SJCRH30 (cell line): ENCODE results near the gene SLC25A39. TPM values are rescaled to one million over a fixed set of nuclear protein-coding genes. Genes with fewer than 3 reads are reported as not detected.
"Not testable (repeated sequence)": the region's sequence is repeated elsewhere in the genome, so short reads cannot be mapped to it uniquely, and the experiment has no call there.

Source experiments
- DNase-seq, 2 experiments: peaks; one replicate each; pipeline ENCODE4 v3.0.0-alpha.2; 2015 to 2020
- H3K27ac ChIP-seq: fragments of 250-450 bp; sonication (Bioruptor Pico); 2 replicates; pipeline ENCODE4 v1.5.1; 2020; ENCODE audit warnings: mild to moderate bottlenecking, moderate library complexity
- H3K27me3 ChIP-seq: fragments of 250-450 bp; sonication (Bioruptor Pico); 2 replicates; pipeline ENCODE4 v1.5.1; 2020; ENCODE audit warnings: mild to moderate bottlenecking, moderate library complexity
- H3K36me3 ChIP-seq: fragments of 250-450 bp; sonication (Bioruptor Pico); 2 replicates; pipeline ENCODE4 v1.5.1; 2020; ENCODE audit warnings: mild to moderate bottlenecking, moderate library complexity
- H3K4me1 ChIP-seq: fragments of 250-450 bp; sonication (Bioruptor Pico); 2 replicates; pipeline ENCODE4 v1.5.1; 2020; ENCODE audit warnings: mild to moderate bottlenecking, moderate library complexity
- H3K4me3 ChIP-seq: fragments of 250-450 bp; sonication (Bioruptor Pico); 2 replicates; pipeline ENCODE4 v1.5.1; 2020; ENCODE audit warnings: mild to moderate bottlenecking, moderate library complexity
- H3K9me3 ChIP-seq: fragments of 250-450 bp; sonication (Bioruptor Pico); replicated peaks from 2 replicates; pipeline ENCODE4 v1.5.1; 2020; ENCODE audit warnings: mild to moderate bottlenecking, moderate library complexity
- total RNA-seq: library from RNA; depleted of rRNA; stranded (reverse); fragments of >200 nt; shearing (Covaris generic); gene quantifications from 2 replicates; pipeline ENCODE4 v1.2.3, GENCODE V29; 2014

Gene SLC25A39
- total RNA-seq, 1 experiment from 2014 or later: 87.2 TPM

DNA sequence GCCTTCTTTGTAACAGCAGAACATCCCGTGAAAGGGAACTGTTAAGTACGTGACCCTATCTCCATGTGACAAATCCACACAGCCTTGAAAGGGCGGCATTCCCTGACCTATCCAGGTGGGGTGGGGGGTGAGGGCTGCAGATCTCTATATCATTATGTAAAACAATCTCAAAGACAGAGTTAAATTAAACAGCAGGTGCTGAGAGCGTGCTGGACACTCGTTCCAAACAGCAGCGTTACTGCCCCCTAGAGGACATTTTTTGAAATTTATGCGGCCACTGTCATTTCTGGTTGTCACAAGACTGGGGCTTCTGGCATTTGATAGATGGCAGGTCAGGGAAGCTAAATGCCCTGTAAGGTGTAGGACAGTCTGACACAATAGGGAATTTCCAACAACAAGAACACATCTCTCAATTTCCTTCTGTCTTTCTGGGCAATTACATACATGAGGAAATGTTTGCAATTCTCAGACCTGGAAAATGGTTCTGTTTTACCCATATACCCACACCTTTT, 6.7 kb upstream of the SLC25A39 start:
- Histone ChIP-seq H3K27ac (no peak overlapping the region), H3K36me3 (no peaks in the 10 kb centered on the region), H3K4me1 (no peaks in the 10 kb centered on the region), H3K27me3 (peaks cover 19% of the 10 kb centered on the region), H3K4me3 (no peak overlapping the region), H3K9me3 (no peaks in the 10 kb centered on the region)
- peak; percentile 73 to 91 for DNase-seq

DNA sequence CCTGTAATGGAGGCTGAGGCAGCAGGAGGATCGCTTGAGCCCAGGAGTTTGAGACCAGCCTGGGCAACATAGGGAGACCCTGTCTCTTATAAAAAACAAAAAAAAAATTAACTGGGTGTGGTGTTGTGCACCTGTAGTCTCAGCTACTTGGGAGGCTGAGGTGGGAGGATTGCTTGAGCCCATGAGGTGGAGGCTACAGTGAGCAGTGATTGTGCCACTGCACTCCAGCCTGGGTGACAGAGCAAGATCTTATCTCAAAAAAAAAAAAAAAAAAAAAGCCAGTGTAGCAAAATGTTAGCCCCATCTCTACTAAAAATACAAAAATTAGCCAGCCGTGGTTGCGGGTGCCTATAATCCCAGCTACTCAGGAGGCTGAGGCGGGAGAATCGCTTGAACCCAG, 5.6 kb upstream of the SLC25A39 start:
- DNase-seq: not testable (repeated sequence)

DNA sequence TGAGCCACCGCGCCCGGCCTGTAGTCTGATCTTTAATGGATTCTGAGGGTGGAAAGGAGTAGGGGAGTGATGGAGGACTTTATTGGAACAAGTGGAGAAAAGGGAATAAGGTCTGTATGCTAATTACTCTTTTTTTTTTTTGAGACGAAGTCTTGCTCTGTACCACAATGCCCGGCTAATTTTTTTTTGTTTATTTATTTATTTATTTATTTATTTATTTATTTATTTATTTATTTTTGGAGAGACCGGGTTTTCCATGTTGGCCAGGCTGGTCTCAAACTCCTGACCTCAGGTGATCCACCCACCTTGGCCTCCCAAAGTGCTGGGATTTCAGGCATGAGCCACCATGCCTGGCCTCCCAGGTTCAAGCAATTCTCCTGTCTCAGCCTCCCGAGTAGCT, 4.9 kb upstream of the SLC25A39 start:
- H3K27me3 ChIP-seq, H3K9me3 ChIP-seq, H3K4me3 ChIP-seq, H3K4me1 ChIP-seq, H3K36me3 ChIP-seq, DNase-seq, H3K27ac ChIP-seq: not testable (repeated sequence)

More for the DNA sequence above, 5.6 kb upstream of the SLC25A39 start:
- not testable (repeated sequence) for H3K27ac ChIP-seq, H3K27me3 ChIP-seq, H3K36me3 ChIP-seq, H3K9me3 ChIP-seq, H3K4me3 ChIP-seq, H3K4me1 ChIP-seq

DNA sequence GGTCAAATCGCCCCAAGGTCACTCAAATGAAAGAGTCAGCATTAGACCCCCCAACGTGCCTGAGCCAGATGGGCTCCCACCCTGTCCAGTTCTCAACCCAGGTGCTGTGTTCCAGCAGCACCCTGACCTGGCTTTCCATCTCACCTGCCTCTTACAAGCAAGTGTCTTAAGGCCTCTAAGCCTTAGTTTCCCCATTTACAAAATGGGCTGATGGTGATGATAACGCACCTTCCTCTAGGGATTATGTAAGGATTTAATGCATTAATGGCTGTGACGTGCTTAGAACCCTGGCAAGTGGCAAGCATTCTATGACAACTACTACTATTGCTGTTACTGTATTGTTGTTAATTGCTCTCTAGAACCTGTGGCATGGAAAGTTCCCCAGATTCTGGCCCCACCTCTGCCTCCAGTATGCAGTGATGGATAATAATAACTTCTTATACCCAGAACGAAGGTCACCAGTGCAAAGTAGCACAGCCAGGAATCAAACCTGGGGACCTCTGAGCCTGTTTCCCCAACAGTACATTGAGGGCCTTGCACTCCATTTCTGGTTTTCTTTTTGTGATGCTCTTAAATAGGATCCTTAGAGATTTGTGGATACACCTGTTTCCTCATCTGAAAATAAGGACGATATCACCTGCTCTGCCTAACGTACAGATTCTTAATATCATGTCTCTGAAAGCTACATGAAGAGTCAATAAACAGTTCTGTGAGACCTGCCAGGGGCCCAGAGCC, 3.3 kb upstream of the SLC25A39 start:
- Histone ChIP-seq H3K27ac (no peak overlapping the region), H3K36me3 (0 out of 2 replicates have a peak, but pooled peaks cover 2% of the 10 kb centered on the region), H3K9me3 (no peaks in the 10 kb centered on the region), H3K4me3 (no peak overlapping the region), H3K27me3 (peaks cover 5% of the 10 kb centered on the region; the same call in 1 of the 2 replicates), H3K4me1 (no peaks in the 10 kb centered on the region)
- no peak for DNase-seq

GRCh38 chr17:44326861-44327444, 2.3 kb upstream of the SLC25A39 start:
- H3K4me1 ChIP-seq: no peaks in the 10 kb centered on the region
- H3K27ac ChIP-seq: no peak overlapping the region
- peak; percentile 98 for DNase-seq
- H3K36me3 ChIP-seq: 0 out of 2 replicates have a peak, but pooled peaks cover 4% of the 10 kb centered on the region
- H3K4me3 ChIP-seq: no peak overlapping the region
- no peaks in the 10 kb centered on the region for H3K27me3 ChIP-seq
- H3K9me3 ChIP-seq: no peaks in the 10 kb centered on the region

GRCh38 chr17:44324092-44324570, 492 bp downstream of the SLC25A39 start:
- Histone ChIP-seq H3K27ac (no peak overlapping the region; the same call in 1 of the 2 replicates), H3K36me3 (peaks cover 17% of the 10 kb centered on the region; the same call in 1 of the 2 replicates), H3K4me1 (no peaks in the 10 kb centered on the region), H3K27me3 (no peaks in the 10 kb centered on the region), H3K9me3 (no peaks in the 10 kb centered on the region), H3K4me3 (peak overlapping the region; percentile 89)
- DNase-seq: peak in 1 of 2 experiments; percentile 34

DNA sequence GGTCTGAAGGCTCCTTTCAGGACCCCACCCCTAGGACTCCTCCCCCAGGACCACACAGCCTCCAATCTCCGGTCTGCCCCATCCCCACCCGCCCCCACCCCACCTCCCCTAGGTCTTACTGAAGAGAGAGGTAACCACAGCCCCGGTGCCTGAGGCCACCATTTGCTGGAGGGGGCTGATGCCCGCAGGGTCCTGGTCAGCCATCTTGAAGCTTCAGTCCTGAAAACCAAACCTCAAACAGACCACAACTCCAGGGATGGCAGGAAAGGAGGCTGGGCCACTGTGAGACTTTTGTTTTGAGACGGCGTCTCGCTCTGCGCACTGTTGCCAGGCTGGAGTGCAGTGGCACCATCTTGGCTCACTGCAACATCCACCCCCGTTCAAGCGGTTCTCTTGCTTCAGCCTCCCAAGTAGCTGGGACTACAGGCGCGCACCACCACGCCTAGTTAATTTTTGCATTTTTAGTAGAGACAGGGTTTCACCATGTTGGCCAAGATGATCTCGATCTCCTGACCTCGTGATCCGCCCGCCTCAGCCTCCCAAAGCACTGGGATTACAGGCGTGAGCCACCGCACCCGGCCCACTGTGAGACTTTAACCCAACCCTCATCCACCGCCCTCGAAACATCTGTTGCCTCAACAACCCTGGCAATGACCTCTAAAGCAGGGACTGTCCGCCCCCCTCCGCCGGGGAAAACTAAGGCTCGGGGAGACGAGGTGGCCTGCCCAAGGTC, 1.1 kb downstream of the SLC25A39 start:
- no peak overlapping the region for H3K27ac ChIP-seq
- DNase-seq: no peak
- H3K9me3 ChIP-seq: no peaks in the 10 kb centered on the region
- peaks cover 17% of the 10 kb centered on the region; the same call in 1 of the 2 replicates for H3K36me3 ChIP-seq
- H3K4me1 ChIP-seq: no peaks in the 10 kb centered on the region
- H3K27me3 ChIP-seq: no peaks in the 10 kb centered on the region
- peak overlapping the region; percentile 89 for H3K4me3 ChIP-seq

DNA sequence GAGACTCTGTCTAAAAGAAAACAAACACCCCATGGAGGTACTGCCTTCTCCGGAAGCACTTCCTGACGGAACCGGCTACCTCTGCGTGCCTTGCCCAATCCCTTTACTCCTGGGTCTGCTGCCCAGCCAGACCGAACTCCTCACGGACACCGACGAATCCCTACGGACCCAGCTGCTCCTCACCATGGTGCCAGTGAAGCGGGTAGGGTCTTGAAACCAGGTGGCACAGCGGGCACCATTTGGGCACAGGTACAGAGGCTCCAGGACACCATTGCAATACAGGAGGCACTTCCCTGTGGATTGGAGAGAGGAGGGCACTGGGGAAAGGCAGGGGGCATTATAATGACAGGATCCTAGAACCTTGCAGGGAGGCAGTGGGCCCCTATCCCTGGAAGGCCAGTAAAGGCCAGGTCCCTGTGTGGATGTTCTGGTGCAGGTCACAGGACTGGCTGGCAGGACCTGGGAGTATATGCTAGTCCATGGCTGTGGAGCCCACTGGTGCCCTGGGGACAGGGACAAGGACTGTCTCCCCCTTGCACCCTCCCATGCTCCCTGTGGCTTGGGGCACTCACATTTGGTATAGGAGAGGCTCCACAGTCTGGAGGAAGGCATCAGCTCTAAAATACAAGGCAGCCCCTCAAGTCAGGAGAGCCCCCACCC, 2.3 kb downstream of the SLC25A39 start:
- DNase-seq: no peak
- H3K36me3 ChIP-seq: peaks cover 17% of the 10 kb centered on the region; the same call in 1 of the 2 replicates
- H3K9me3 ChIP-seq: no peaks in the 10 kb centered on the region
- no peaks in the 10 kb centered on the region for H3K4me1 ChIP-seq
- H3K4me3 ChIP-seq: no peak overlapping the region
- H3K27ac ChIP-seq: no peak overlapping the region
- H3K27me3 ChIP-seq: no peaks in the 10 kb centered on the region

- Histone ChIP-seq H3K27me3 (no peaks in the 10 kb centered on the region), H3K27ac (no peak overlapping the region), H3K36me3 (peaks cover 17% of the 10 kb centered on the region; the same call in 1 of the 2 replicates), H3K9me3 (no peaks in the 10 kb centered on the region), H3K4me1 (no peaks in the 10 kb centered on the region), H3K4me3 (no peak overlapping the region)
- DNase-seq: no peak
These were observed 3.1 kb downstream of the SLC25A39 start for GRCh38 chr17:44321246-44322120.

DNA sequence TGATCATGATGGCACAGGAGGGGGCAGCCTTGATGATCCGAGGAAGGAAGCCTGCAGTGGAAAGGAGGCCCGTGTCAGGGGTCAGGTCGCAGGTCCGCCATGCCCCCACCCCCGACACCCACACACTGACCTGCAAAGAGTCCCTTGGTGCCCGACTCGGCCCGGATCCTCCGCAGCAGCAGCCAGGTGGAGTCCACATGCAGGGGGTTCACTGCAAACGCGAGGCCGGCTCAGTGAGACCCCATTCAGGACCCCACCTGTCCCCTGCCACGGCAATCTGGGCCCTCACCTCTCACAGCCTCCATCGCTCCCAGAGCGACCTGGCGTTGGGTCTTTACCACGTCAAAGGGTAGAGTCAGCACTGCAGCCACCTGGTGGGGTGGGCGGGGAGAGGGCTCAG, 4.6 kb downstream of the SLC25A39 start:
- Histone ChIP-seq H3K27ac (no peak overlapping the region), H3K36me3 (peaks cover 17% of the 10 kb centered on the region; the same call in 1 of the 2 replicates)
- no peak for DNase-seq

DNA sequence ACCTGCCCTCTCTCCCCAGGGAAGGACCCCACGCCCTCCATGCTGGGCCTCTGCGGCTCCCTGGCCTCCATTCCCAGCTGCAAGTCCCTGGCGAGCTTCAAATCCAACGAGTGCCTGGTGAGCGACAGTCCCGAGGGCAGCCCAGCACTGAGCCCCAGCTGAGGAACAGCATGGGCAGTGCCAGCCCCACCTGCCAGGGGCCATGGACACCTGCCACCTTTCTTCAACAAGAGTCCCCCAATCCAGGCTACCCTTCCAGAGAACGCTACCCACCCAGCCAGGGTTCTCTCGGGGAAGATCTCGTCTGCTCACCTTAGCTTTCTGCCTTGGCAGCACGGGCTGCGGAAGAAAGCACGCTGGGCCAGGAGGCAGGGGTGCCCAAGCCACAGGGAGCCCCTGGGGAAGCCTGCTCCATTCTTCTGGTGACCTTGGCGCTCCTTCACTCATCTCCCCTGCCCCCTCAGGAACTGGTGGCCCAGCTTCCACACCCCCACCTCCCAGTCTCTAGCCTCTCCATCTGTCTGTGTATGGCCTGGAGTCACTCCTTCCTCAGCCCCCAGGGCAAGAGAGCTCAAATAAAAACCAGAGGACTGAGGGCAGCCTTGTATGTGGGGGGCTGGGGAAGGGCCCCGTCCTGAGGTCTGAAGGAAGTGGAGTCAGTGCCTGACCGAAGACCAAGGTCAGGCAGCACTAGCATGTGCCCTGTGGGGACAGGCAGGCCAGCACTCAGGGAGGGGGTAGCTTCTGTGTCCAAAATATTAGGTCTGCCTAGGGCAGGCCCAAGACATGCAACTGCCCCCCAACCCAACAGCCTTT, 6.3 kb downstream of the SLC25A39 start:
- Histone ChIP-seq H3K36me3 (peaks cover 17% of the 10 kb centered on the region; the same call in 1 of the 2 replicates), H3K4me1 (no peaks in the 10 kb centered on the region), H3K9me3 (no peaks in the 10 kb centered on the region), H3K27ac (no peak overlapping the region), H3K27me3 (no peaks in the 10 kb centered on the region), H3K4me3 (no peak overlapping the region)
- no peak for DNase-seq

More for the DNA sequence above, 4.6 kb downstream of the SLC25A39 start:
- H3K27me3 ChIP-seq: no peaks in the 10 kb centered on the region
- no peak overlapping the region for H3K4me3 ChIP-seq
- no peaks in the 10 kb centered on the region for H3K9me3 ChIP-seq
- no peaks in the 10 kb centered on the region for H3K4me1 ChIP-seq

GRCh38 chr17:44317545-44317944, 7.1 kb downstream of the SLC25A39 start:
- no peaks in the 10 kb centered on the region for H3K9me3 ChIP-seq
- H3K27me3 ChIP-seq: no peaks in the 10 kb centered on the region
- no peaks in the 10 kb centered on the region for H3K4me1 ChIP-seq
- no peak for DNase-seq
- no peak overlapping the region for H3K4me3 ChIP-seq
- peaks cover 14% of the 10 kb centered on the region; the same call in 1 of the 2 replicates for H3K36me3 ChIP-seq
- no peak overlapping the region for H3K27ac ChIP-seq
